Ovary (tissue), 3 donors: ENCODE data around the gene DOCK8.

Experiments
- EP300 ChIP-seq: sonication (generic); formaldehyde crosslinking; IDR thresholded peaks from one replicate; pipeline ENCODE4 v1.6.1; 2017; ENCODE audit warnings: antibody characterized with exemption
- POLR2A ChIP-seq: fragments of 450-650 bp; IDR thresholded peaks from one replicate; pipeline ENCODE4 v1.6.1; 2017; ENCODE audit warnings: antibody characterized with exemption, mild to moderate bottlenecking, moderate library complexity
- TF ChIP-seq, protein P1 (sequence below), 3 donors: fragments of 450-650 bp in 2 of 3; fragments of 200-600 bp in 1 of 3; IDR thresholded peaks; one replicate each; pipeline versions ENCODE4 v1.5.1 to v1.8.0; 2016 to 2022; ENCODE audit warnings: antibody characterized with exemption in 3 of 3, mild to moderate bottlenecking in 1 of 3
- donor health status: DM: no; HTN: no; CAD: no.

DNA sequence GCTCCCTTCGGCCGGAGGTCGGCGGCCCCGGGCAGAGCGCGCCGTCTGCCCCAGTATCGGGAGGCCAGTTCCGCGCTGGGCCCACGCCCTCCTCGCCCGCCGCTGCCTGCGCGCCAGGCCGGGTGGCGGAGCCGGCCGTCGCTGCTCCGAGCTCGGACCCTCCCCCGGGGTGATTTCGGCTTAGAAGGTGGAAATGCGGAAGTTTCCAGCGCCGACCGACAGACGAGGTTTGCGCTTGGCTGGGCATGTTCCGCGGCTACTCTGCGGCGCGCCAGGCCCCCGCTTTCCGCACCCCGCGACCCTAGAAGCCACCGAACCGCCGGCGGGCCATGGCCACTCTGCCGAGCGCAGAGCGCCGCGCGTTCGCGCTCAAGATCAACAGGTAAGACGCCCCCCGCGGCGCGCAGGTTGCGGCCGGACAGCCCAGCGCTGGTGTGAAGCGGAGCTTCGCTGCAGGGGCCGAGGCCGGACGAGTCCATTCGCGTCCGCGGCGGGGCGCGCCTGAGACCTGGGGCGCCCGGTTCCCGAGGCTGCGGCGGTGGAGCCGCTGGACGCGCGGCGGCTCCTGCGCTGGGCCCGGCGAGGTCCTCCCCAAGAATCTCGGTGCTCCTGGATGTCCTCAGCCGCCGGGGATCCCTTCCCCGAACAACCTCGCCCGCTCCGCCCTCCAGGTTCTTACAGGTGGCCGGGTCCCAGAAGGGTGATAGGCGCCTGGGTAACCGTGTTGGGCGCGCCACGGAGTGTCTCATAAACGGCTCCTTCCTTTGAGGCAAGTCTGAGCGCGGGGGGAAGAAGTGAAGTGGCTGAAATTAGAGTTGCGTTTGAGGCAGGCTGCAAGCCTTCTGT lies at the start of gene DOCK8:
- TF ChIP-seq, protein P1, sequence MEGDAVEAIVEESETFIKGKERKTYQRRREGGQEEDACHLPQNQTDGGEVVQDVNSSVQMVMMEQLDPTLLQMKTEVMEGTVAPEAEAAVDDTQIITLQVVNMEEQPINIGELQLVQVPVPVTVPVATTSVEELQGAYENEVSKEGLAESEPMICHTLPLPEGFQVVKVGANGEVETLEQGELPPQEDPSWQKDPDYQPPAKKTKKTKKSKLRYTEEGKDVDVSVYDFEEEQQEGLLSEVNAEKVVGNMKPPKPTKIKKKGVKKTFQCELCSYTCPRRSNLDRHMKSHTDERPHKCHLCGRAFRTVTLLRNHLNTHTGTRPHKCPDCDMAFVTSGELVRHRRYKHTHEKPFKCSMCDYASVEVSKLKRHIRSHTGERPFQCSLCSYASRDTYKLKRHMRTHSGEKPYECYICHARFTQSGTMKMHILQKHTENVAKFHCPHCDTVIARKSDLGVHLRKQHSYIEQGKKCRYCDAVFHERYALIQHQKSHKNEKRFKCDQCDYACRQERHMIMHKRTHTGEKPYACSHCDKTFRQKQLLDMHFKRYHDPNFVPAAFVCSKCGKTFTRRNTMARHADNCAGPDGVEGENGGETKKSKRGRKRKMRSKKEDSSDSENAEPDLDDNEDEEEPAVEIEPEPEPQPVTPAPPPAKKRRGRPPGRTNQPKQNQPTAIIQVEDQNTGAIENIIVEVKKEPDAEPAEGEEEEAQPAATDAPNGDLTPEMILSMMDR (IDR thresholded peaks at IDR 0.05) = peak in 1 of 3 donors; percentile 49
- TF ChIP-seq EP300 (no peak), POLR2A (no peak)
